HG03520 (cell line): ENCODE data around the gene KCTD16.

ENCODE experiments used
- ATAC-seq: cut with Tn5 transposase; IDR thresholded peaks from one replicate; pipeline ENCODE4 v1.9.1; 2021; ENCODE audit warnings: mild to moderate bottlenecking, moderate library complexity; ENCODE audit not compliant: unreplicated experiment

KCTD16 gene

GRCh38 chr5:144503123-144503522 is 332.4 kb downstream of the KCTD16 start:
- no peak for ATAC-seq

GRCh38 chr5:144504929-144505577 is 334.4 kb downstream of the KCTD16 start:
- ATAC-seq: no peak

GRCh38 chr5:144510845-144511579 is 340.3 kb downstream of the KCTD16 start:
- no peak for ATAC-seq

- ATAC-seq: no peak
Observed at GRCh38 chr5:144511580-144512072, 341.0 kb downstream of the KCTD16 start.

- no peak for ATAC-seq
Observed at GRCh38 chr5:144522698-144523097, 352.0 kb downstream of the KCTD16 start.

- no peak for ATAC-seq
Observed at GRCh38 chr5:144525000-144525399, 354.3 kb downstream of the KCTD16 start.

GRCh38 chr5:144531188-144531587 is 360.5 kb downstream of the KCTD16 start:
- ATAC-seq: no peak
